HEK293 (cell line): ENCODE measurements around the gene USP50.

Experiments used
- CTCF ChIA-PET: fragments of 350-600 bp; formaldehyde crosslinking; extraction: SDS; loops from one replicate; lab custom pipeline; 2021; ENCODE audit warnings: antibody characterized with exemption; lab: Yijun Ruan, JAX
- POLR2A ChIA-PET: fragments of 300-600 bp; formaldehyde crosslinking; extraction: SDS; loops from one replicate; lab custom pipeline; 2020; ENCODE audit warnings: antibody characterized with exemption, inconsistent platforms; lab: Yijun Ruan, JAX
- H3K27ac ChIP-seq: fragments of 200-500 bp; sonication (Bioruptor generic); 2 replicates; pipeline ENCODE4 v1.5.1; 2014; ENCODE audit warnings: low read depth, low read length, control low read depth, inconsistent platforms; ENCODE audit errors: extremely low read depth
- H3K36me3 ChIP-seq, 2 experiments: fragments of 200-500 bp in 1 of 2; sonication (Bioruptor generic) in 1 of 2; 1 replicate in 1 of 2; 2 replicates in 1 of 2; pipeline ENCODE4 v1.5.1; 2014 to 2017; ENCODE audit warnings: inconsistent platforms in 2 of 2, low read length in 2 of 2; ENCODE audit not compliant: control insufficient read depth in 2 of 2, insufficient read depth in 1 of 2
- H3K4me1 ChIP-seq: fragments of 200-500 bp; sonication (Bioruptor generic); 2 replicates; pipeline ENCODE4 v1.5.1; 2014; ENCODE audit warnings: mild to moderate bottlenecking, low read length, inconsistent platforms; ENCODE audit not compliant: control insufficient read depth, insufficient read depth
- H3K4me3 ChIP-seq: 2 replicates; pipeline ENCODE4 v1.5.1; 2011; ENCODE audit warnings: low read depth, mild to moderate bottlenecking, control low read depth, low read length, moderate library complexity
- H3K9me3 ChIP-seq: fragments of 200-500 bp; sonication (Bioruptor generic); 2 replicates; pipeline ENCODE4 v1.5.1; 2014; ENCODE audit warnings: low read depth, low read length, inconsistent platforms; ENCODE audit not compliant: control insufficient read depth, insufficient read depth
- AEBP2 ChIP-seq: fragments of 450-650 bp; formaldehyde crosslinking; IDR thresholded peaks from 2 replicates; pipeline ENCODE4 v1.5.1; 2016; ENCODE audit warnings: missing biosample characterization, missing genetic modification characterization, borderline replicate concordance
- BCL11B ChIP-seq: fragments of 450-650 bp; formaldehyde crosslinking; IDR thresholded peaks from 2 replicates; pipeline ENCODE4 v1.5.1; 2016; ENCODE audit warnings: low read depth, missing biosample characterization, missing genetic modification characterization
- INSM2 ChIP-seq: fragments of 450-650 bp; formaldehyde crosslinking; IDR thresholded peaks from 2 replicates; pipeline ENCODE4 v1.5.1; 2016; ENCODE audit warnings: missing biosample characterization, missing genetic modification characterization
- KLF16 ChIP-seq: fragments of 450-650 bp; formaldehyde crosslinking; IDR thresholded peaks from 2 replicates; pipeline ENCODE4 v1.5.1; 2017; ENCODE audit warnings: missing biosample characterization, missing genetic modification characterization
- KLF8 ChIP-seq: fragments of 450-650 bp; formaldehyde crosslinking; IDR thresholded peaks from 2 replicates; pipeline ENCODE4 v1.5.1; 2016; ENCODE audit warnings: missing biosample characterization, missing genetic modification characterization
- PRDM1 ChIP-seq: fragments of 450-650 bp; formaldehyde crosslinking; IDR thresholded peaks from 2 replicates; pipeline ENCODE4; 2016; ENCODE audit warnings: missing biosample characterization, missing genetic modification characterization
- TCF7L2 ChIP-seq: IDR thresholded peaks from 2 replicates; pipeline ENCODE4 v1.6.1; 2011; ENCODE audit warnings: low read depth, mild to moderate bottlenecking, inconsistent platforms, low read length, moderate library complexity, borderline replicate concordance
- ZBTB49 ChIP-seq: fragments of 450-650 bp; formaldehyde crosslinking; IDR thresholded peaks from 2 replicates; pipeline ENCODE4 v1.5.1; 2016; ENCODE audit warnings: missing biosample characterization, missing genetic modification characterization, low read depth
- ZNF335 ChIP-seq: fragments of 450-650 bp; formaldehyde crosslinking; conservative IDR thresholded peaks from 2 replicates; pipeline ENCODE4 v1.5.1; 2016; ENCODE audit warnings: missing biosample characterization, missing genetic modification characterization
- ZNF433 ChIP-seq: fragments of 450-650 bp; formaldehyde crosslinking; IDR thresholded peaks from 2 replicates; pipeline ENCODE4 v1.5.1; 2016; ENCODE audit warnings: missing biosample characterization, missing genetic modification characterization, low read depth
- ZNF449 ChIP-seq: fragments of 450-650 bp; formaldehyde crosslinking; IDR thresholded peaks from 2 replicates; pipeline ENCODE4 v1.5.1; 2017; ENCODE audit warnings: missing biosample characterization, mild to moderate bottlenecking, missing genetic modification characterization, moderate library complexity
- ZNF48 ChIP-seq: fragments of 450-650 bp; formaldehyde crosslinking; IDR thresholded peaks from 2 replicates; pipeline ENCODE4 v1.5.1; 2016; ENCODE audit warnings: missing biosample characterization, missing genetic modification characterization
- ZNF513 ChIP-seq: fragments of 450-650 bp; IDR thresholded peaks from 2 replicates; pipeline ENCODE4 v1.5.1; 2018; ENCODE audit warnings: missing biosample characterization, missing genetic modification characterization
- ZNF530 ChIP-seq: fragments of 450-650 bp; formaldehyde crosslinking; IDR thresholded peaks from 2 replicates; pipeline ENCODE4 v1.5.1; 2016; ENCODE audit warnings: low read depth, missing biosample characterization, missing genetic modification characterization
- ZNF623 ChIP-seq: fragments of 450-650 bp; formaldehyde crosslinking; IDR thresholded peaks from 2 replicates; pipeline ENCODE4 v1.5.1; 2016; ENCODE audit warnings: missing biosample characterization, missing genetic modification characterization
- ZNF664 ChIP-seq: fragments of 450-650 bp; formaldehyde crosslinking; IDR thresholded peaks from 2 replicates; pipeline ENCODE4 v1.5.1; 2016; ENCODE audit warnings: missing biosample characterization, missing genetic modification characterization
- ZNF677 ChIP-seq: fragments of 450-650 bp; IDR thresholded peaks from 2 replicates; pipeline ENCODE4 v1.5.0; 2018; ENCODE audit warnings: missing biosample characterization, mild to moderate bottlenecking, missing genetic modification characterization, moderate library complexity

Gene USP50

GRCh38 chr15:50519740-50520425 is 26.6 kb downstream of the USP50 start:
- TF ChIP-seq BCL11B, result no peak
- no peak for TF ChIP-seq TCF7L2
- TF ChIP-seq ZBTB49 (tag by site-specific recombination), result no peak
- no peak for TF ChIP-seq AEBP2
- TF ChIP-seq PRDM1, result no peak
- no peak for TF ChIP-seq KLF16
- TF ChIP-seq ZNF513 (tag by site-specific recombination), result no peak
- Histone ChIP-seq H3K27ac (no peak overlapping the region), H3K9me3 (no peaks in the 10 kb centered on the region), H3K36me3 (no peaks in the 10 kb centered on the region), H3K4me3 (no peak overlapping the region), H3K4me1 (no peaks in the 10 kb centered on the region)
- ChIA-PET POLR2A (interaction anchor here (0.7 kb wide), 1 partner anchor 165 kb away, joined by 7 read pairs; no protein-coding TSS in a partner anchor), CTCF (no interaction called here)

- no peak overlapping the region for H3K4me3 ChIP-seq
- ChIA-PET POLR2A (no interaction called here), CTCF (no interaction called here)
- H3K9me3 ChIP-seq, result no peaks in the 10 kb centered on the region
- no peaks in the 10 kb centered on the region for H3K36me3 ChIP-seq
- H3K27ac ChIP-seq, result no peak overlapping the region
- TF ChIP-seq INSM2 (tag by site-specific recombination), result no peak
- TF ChIP-seq ZNF623 (tag by site-specific recombination), result no peak
- TF ChIP-seq ZNF335, result no peak
- no peak for TF ChIP-seq ZNF449 (tag by site-specific recombination)
- TF ChIP-seq ZNF433 (tag by site-specific recombination), result no peak
- no peak for TF ChIP-seq ZNF530 (tag by site-specific recombination)
- no peak for TF ChIP-seq KLF8 (tag by site-specific recombination)
- TF ChIP-seq ZNF664, result no peak
- no peak for TF ChIP-seq ZNF48 (tag by site-specific recombination)
- TF ChIP-seq ZNF677 (tag by site-specific recombination), result no peak
- no peak for TF ChIP-seq KLF16
- TF ChIP-seq, all 188 proteins: peak for 0
- H3K4me1 ChIP-seq, result no peaks in the 10 kb centered on the region
Measured at GRCh38 chr15:50513001-50513400, 33.5 kb downstream of the USP50 start.
